Measurements from ENCODE around the gene CCNL2. TPM values are rescaled to one million over a fixed set of nuclear protein-coding genes. Genes with fewer than 3 reads are reported as not detected.
A peak's percentile ranks its signal among the peaks of the same experiment; 100 is the strongest.
"Not testable (repeated sequence)": the region's sequence is repeated elsewhere in the genome, so short reads cannot be mapped to it uniquely, and the experiment has no call there.

Gene CCNL2
- total and polyA plus RNA-seq, 2 experiments from 2014 or later, result 166 to 284 TPM

GRCh38 chr1:1403653-1404052, 4.5 kb upstream of the CCNL2 start:
- H3K9me3 ChIP-seq (ENCODE audit: low read depth), result no peaks in the 10 kb centered on the region
- no peak for TF ChIP-seq EZH2phosphoT487 (IDR thresholded peaks at IDR 0.05; ENCODE audit: low read depth, severe bottlenecking, unreplicated experiment)
- 97% methylated on average over 7 of the region's 7 CpGs for WGBS (ENCODE audit: low lambda C conversion rate, missing lambda C conversion rate)
- H3K27me3 ChIP-seq, result no peaks in the 10 kb centered on the region
- H3K36me3 ChIP-seq (replicated peaks; ENCODE audit: insufficient read depth, low read depth), result no peaks in the 10 kb centered on the region
- peaks cover 6% of the 10 kb centered on the region for H4K20me1 ChIP-seq (ENCODE audit: insufficient read depth, poor library complexity, severe bottlenecking)
- no peaks in the 10 kb centered on the region for H3K9me2 ChIP-seq (replicated peaks; ENCODE audit: insufficient read depth)
- H3K27ac ChIP-seq, result no peak overlapping the region
- H3K4me1 ChIP-seq (ENCODE audit: insufficient read depth), result peaks cover 33% of the 10 kb centered on the region
- H3K4me2 ChIP-seq, result no peak overlapping the region
- H3K4me3 ChIP-seq, result no peak overlapping the region
- no peak overlapping the region for H2AFZ ChIP-seq
- H3K79me2 ChIP-seq, result peaks cover 71% of the 10 kb centered on the region
- DNase-seq (ENCODE audit: low spot score), result no peak

- H3K4me2 ChIP-seq; H3K27me3 ChIP-seq; H3K36me3 ChIP-seq (replicated peaks; ENCODE audit: insufficient read depth, low read depth); H3K27ac ChIP-seq; DNase-seq (ENCODE audit: low spot score); H4K20me1 ChIP-seq (ENCODE audit: insufficient read depth, poor library complexity, severe bottlenecking); H3K9me3 ChIP-seq (ENCODE audit: low read depth); H3K4me3 ChIP-seq; H3K9me2 ChIP-seq (replicated peaks; ENCODE audit: insufficient read depth); H2AFZ ChIP-seq: not testable (repeated sequence)
- WGBS (ENCODE audit: low lambda C conversion rate, missing lambda C conversion rate), result 97% methylated on average over 9 of the region's 9 CpGs
- Histone ChIP-seq H3K4me1 (ENCODE audit: insufficient read depth) (peaks cover 30% of the 10 kb centered on the region), H3K79me2 (peaks cover 71% of the 10 kb centered on the region)
Measured at GRCh38 chr1:1402901-1403392, 3.8 kb upstream of the CCNL2 start.

- H2AFZ ChIP-seq, result no peak overlapping the region
- DNase-seq (ENCODE audit: low spot score), result peak; percentile 69
- peaks cover 34% of the 10 kb centered on the region for H3K4me1 ChIP-seq (ENCODE audit: insufficient read depth)
- H3K79me2 ChIP-seq, result peaks cover 71% of the 10 kb centered on the region
- H3K36me3 ChIP-seq (replicated peaks; ENCODE audit: insufficient read depth, low read depth), result no peaks in the 10 kb centered on the region
- no peaks in the 10 kb centered on the region for H3K9me3 ChIP-seq (ENCODE audit: low read depth)
- peak; percentile 54 for TF ChIP-seq CTCF (IDR thresholded peaks at IDR 0.05; ENCODE audit: poor library complexity)
- no peak for TF ChIP-seq EZH2 (IDR thresholded peaks at IDR 0.05; ENCODE audit: borderline replicate concordance)
- H3K27ac ChIP-seq, result peak overlapping the region; percentile 33
- no peaks in the 10 kb centered on the region for H3K9me2 ChIP-seq (replicated peaks; ENCODE audit: insufficient read depth)
- no peaks in the 10 kb centered on the region for H4K20me1 ChIP-seq (ENCODE audit: insufficient read depth, poor library complexity, severe bottlenecking)
- H3K4me3 ChIP-seq, result no peak overlapping the region
- WGBS (ENCODE audit: low lambda C conversion rate, missing lambda C conversion rate), result 86% methylated on average over 20 of the region's 20 CpGs
- H3K27me3 ChIP-seq, result no peaks in the 10 kb centered on the region
- H3K4me2 ChIP-seq, result no peak overlapping the region
Measured at GRCh38 chr1:1402072-1402900, 3.2 kb upstream of the CCNL2 start.

- Histone ChIP-seq H3K4me2 (peak overlapping the region; percentile 92), H3K27me3 (no peaks in the 10 kb centered on the region), H3K4me3 (no peak overlapping the region), H3K27ac (peak overlapping the region; percentile 33), H3K9me2 (replicated peaks; ENCODE audit: insufficient read depth) (no peaks in the 10 kb centered on the region), H4K20me1 (ENCODE audit: insufficient read depth, poor library complexity, severe bottlenecking) (no peaks in the 10 kb centered on the region), H3K9me3 (ENCODE audit: low read depth) (no peaks in the 10 kb centered on the region), H3K36me3 (replicated peaks; ENCODE audit: insufficient read depth, low read depth) (no peaks in the 10 kb centered on the region), H3K79me2 (peaks cover 72% of the 10 kb centered on the region), H2AFZ (no peak overlapping the region), H3K4me1 (ENCODE audit: insufficient read depth) (peaks cover 34% of the 10 kb centered on the region)
- 96% methylated on average over 7 of the region's 7 CpGs for WGBS (ENCODE audit: low lambda C conversion rate, missing lambda C conversion rate)
- no peak for DNase-seq (ENCODE audit: low spot score)
- no peak for TF ChIP-seq CTCF (IDR thresholded peaks at IDR 0.05; ENCODE audit: poor library complexity)
- no peak for TF ChIP-seq EZH2phosphoT487 (IDR thresholded peaks at IDR 0.05; ENCODE audit: low read depth, severe bottlenecking, unreplicated experiment)
- TF ChIP-seq EZH2 (IDR thresholded peaks at IDR 0.05; ENCODE audit: borderline replicate concordance), result no peak
Measured at GRCh38 chr1:1401457-1402010, 2.4 kb upstream of the CCNL2 start.

Measured in hepatocyte (in vitro differentiated cells).